ENCODE results near the gene CPB2.

CPB2 gene

GRCh38 chr13:46082324-46082723 is 22.5 kb downstream of the CPB2 start:
- Histone ChIP-seq H4K20me1 (ENCODE audit: control insufficient read depth, insufficient read depth, low read depth, low read length) (no peaks in the 10 kb centered on the region), H3K9me2 (replicated peaks; ENCODE audit: control insufficient read depth, low read length) (no peaks in the 10 kb centered on the region), H3K79me2 (ENCODE audit: control insufficient read depth, low read length) (no peaks in the 10 kb centered on the region), H3K27me3 (ENCODE audit: control insufficient read depth, low read length) (peaks cover 8% of the 10 kb centered on the region; the same call in 1 of the 2 replicates), H3K4me2 (ENCODE audit: low read length) (no peak overlapping the region), H3K4me1 (ENCODE audit: control insufficient read depth, low read length) (no peaks in the 10 kb centered on the region), H3F3A (ENCODE audit: control insufficient read depth, insufficient read depth) (no peaks in the 10 kb centered on the region), H3K4me3 (ENCODE audit: low read length) (no peak overlapping the region), H3K9me3 (ENCODE audit: control insufficient read depth, insufficient read depth, low read length) (no peaks in the 10 kb centered on the region), H3K27ac (ENCODE audit: low read depth, low read length) (no peak overlapping the region), H3K36me3 (ENCODE audit: control insufficient read depth, low read length) (no peaks in the 10 kb centered on the region)
- TF ChIP-seq EZH2phosphoT487 (IDR thresholded peaks at IDR 0.05; ENCODE audit: borderline replicate concordance, low read length) (no peak), CTCF (IDR thresholded peaks at IDR 0.05; ENCODE audit: low read depth, low read length, poor library complexity, severe bottlenecking) (no peak)

GRCh38 chr13:46079770-46080169 is 25.1 kb downstream of the CPB2 start:
- Histone ChIP-seq H3K9me3 (ENCODE audit: control insufficient read depth, insufficient read depth, low read length) (no peaks in the 10 kb centered on the region), H3K36me3 (ENCODE audit: control insufficient read depth, low read length) (no peaks in the 10 kb centered on the region), H3K4me2 (ENCODE audit: low read length) (no peak overlapping the region), H3F3A (ENCODE audit: control insufficient read depth, insufficient read depth) (no peaks in the 10 kb centered on the region), H3K4me3 (ENCODE audit: low read length) (no peak overlapping the region), H3K4me1 (ENCODE audit: control insufficient read depth, low read length) (no peaks in the 10 kb centered on the region), H3K27me3 (ENCODE audit: control insufficient read depth, low read length) (peaks cover 8% of the 10 kb centered on the region; the same call in 1 of the 2 replicates), H4K20me1 (ENCODE audit: control insufficient read depth, insufficient read depth, low read depth, low read length) (no peaks in the 10 kb centered on the region), H3K9me2 (replicated peaks; ENCODE audit: control insufficient read depth, low read length) (no peaks in the 10 kb centered on the region), H3K79me2 (ENCODE audit: control insufficient read depth, low read length) (no peaks in the 10 kb centered on the region), H3K27ac (ENCODE audit: low read depth, low read length) (no peak overlapping the region)
- TF ChIP-seq EZH2phosphoT487 (IDR thresholded peaks at IDR 0.05; ENCODE audit: borderline replicate concordance, low read length) (no peak), CTCF (IDR thresholded peaks at IDR 0.05; ENCODE audit: low read depth, low read length, poor library complexity, severe bottlenecking) (no peak)

DNA sequence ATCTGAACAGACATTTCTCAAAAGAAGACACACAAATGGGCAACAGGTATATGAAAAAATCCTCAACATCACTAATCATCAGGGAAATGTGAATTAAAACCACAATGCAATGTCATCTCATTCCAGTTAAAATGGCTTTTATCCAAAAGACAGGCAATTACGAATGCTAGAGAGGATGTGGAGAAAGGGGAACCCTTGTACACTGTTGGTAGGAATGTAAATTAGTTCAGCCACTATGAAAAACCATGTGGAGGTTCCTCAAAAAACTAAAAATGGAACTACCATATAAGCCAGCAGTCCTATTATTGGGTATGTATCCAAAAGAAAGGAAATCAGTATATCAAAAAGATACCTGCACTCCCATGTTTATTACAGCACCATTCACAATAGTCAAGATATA is 27.6 kb downstream of the CPB2 start:
- H3K79me2 ChIP-seq (ENCODE audit: control insufficient read depth, low read length): no peaks in the 10 kb centered on the region
- no peaks in the 10 kb centered on the region for H4K20me1 ChIP-seq (ENCODE audit: control insufficient read depth, insufficient read depth, low read depth, low read length)
- H3K9me2 ChIP-seq (replicated peaks; ENCODE audit: control insufficient read depth, low read length): no peaks in the 10 kb centered on the region
- H3K4me2 ChIP-seq (ENCODE audit: low read length): no peak overlapping the region
- TF ChIP-seq EZH2phosphoT487 (IDR thresholded peaks at IDR 0.05; ENCODE audit: borderline replicate concordance, low read length) (no peak), CTCF (IDR thresholded peaks at IDR 0.05; ENCODE audit: low read depth, low read length, poor library complexity, severe bottlenecking) (no peak)
- H3K27ac ChIP-seq (ENCODE audit: low read depth, low read length): no peak overlapping the region
- H3K36me3 ChIP-seq (ENCODE audit: control insufficient read depth, low read length): no peaks in the 10 kb centered on the region
- H3K27me3 ChIP-seq (ENCODE audit: control insufficient read depth, low read length): peaks cover 7% of the 10 kb centered on the region; the same call in 1 of the 2 replicates
- no peaks in the 10 kb centered on the region for H3F3A ChIP-seq (ENCODE audit: control insufficient read depth, insufficient read depth)
- no peak overlapping the region for H3K4me3 ChIP-seq (ENCODE audit: low read length)
- H3K9me3 ChIP-seq (ENCODE audit: control insufficient read depth, insufficient read depth, low read length): no peaks in the 10 kb centered on the region
- H3K4me1 ChIP-seq (ENCODE audit: control insufficient read depth, low read length): no peaks in the 10 kb centered on the region

Data from DOHH2 (cell line).